Left lung (tissue), 10 donors: ENCODE data around the gene ARFRP1. TPM values are rescaled to one million over a fixed set of nuclear protein-coding genes. Genes with fewer than 3 reads are reported as not detected.

Experiments used
- ATAC-seq: fragments of 200-7000 bp; cut with Tn5 transposase; one replicate; pipeline ENCODE4 v1.9.1; 2020; ENCODE audit warnings: moderate library complexity
- DNase-seq, 4 donors: peaks; one replicate each; pipeline ENCODE4 v3.0.0-alpha.2; 2013 to 2020
- H3K27ac ChIP-seq, 2 donors: fragments of 200-600 bp; sonication (generic) in 1 of 2; one replicate each; pipeline versions ENCODE4 v1.5.0 to v1.8.0; 2020 to 2021
- H3K27me3 ChIP-seq, 2 donors: fragments of 200-600 bp; sonication (generic) in 1 of 2; one replicate each; pipeline versions ENCODE4 v1.5.0 to v1.8.0; 2020 to 2021
- H3K36me3 ChIP-seq, 2 donors: fragments of 200-600 bp; sonication (generic) in 1 of 2; one replicate each; pipeline versions ENCODE4 v1.5.0 to v1.8.0; 2020 to 2021
- H3K4me1 ChIP-seq, 2 donors: fragments of 200-600 bp; one replicate each; pipeline ENCODE4 v1.8.0; 2021
- H3K4me3 ChIP-seq, 2 donors: fragments of 200-600 bp; sonication (generic) in 1 of 2; one replicate each; pipeline versions ENCODE4 v1.5.0 to v1.8.0; 2020 to 2021; ENCODE audit warnings: mild to moderate bottlenecking in 1 of 2
- H3K9me3 ChIP-seq, 2 donors: fragments of 200-600 bp; sonication (generic) in 1 of 2; one replicate each; pipeline versions ENCODE4 v1.5.0 to v1.8.0; 2020 to 2021
- CTCF ChIP-seq, 2 donors: fragments of 200-600 bp; sonication (generic) in 1 of 2; IDR thresholded peaks; one replicate each; pipeline versions ENCODE4 v1.5.0 to v1.8.0; 2021; ENCODE audit warnings: antibody characterized with exemption in 2 of 2
- intact Hi-C, 2 donors: fragments of 100-400 bp; cut with DNase I; formaldehyde crosslinking; loops; one replicate each; pipeline versions ENCODE4 v1.11.2 to v1.14.2; 2022
- polyA plus RNA-seq, 6 donors: library from polyadenylated mRNA; unstranded; fragments of 120-200 nt; gene quantifications; one replicate each; pipeline ENCODE4 v1.2.1, GENCODE V29; 2013; ENCODE audit not compliant: insufficient read length in 6 of 6
- total RNA-seq, 2 donors: library from RNA; stranded (reverse); fragmentation: NEBNext Ultra II Directional; extraction: Animal tissue kit (Norgen Biotek cat#: 25700); gene quantifications; one replicate each; pipeline ENCODE4 v1.2.1, GENCODE V29; 2021
- donor health status: DM: no; HTN: yes; CAD: no.
- donor health status: DM: no; HTN: no; CAD: no.

The ARFRP1 gene
- total and polyA plus RNA-seq, 8 donors = 29.1 to 46.9 (median 32.8) TPM

GRCh38 chr20:63658749-63659187, 49.0 kb downstream of the ARFRP1 start:
- TF ChIP-seq CTCF (IDR thresholded peaks at IDR 0.05) = no peak
- Histone ChIP-seq H3K27ac (peak overlapping the region; percentile 71 to 81), H3K36me3 (peaks cover 0 to 33% of the 10 kb centered on the region in 2 donors), H3K27me3 (peaks cover 0 to 14% of the 10 kb centered on the region in 2 donors), H3K9me3 (no peaks in the 10 kb centered on the region), H3K4me3 (peak overlapping the region; percentile 80 to 82), H3K4me1 (peaks cover 13 to 30% of the 10 kb centered on the region in 2 donors)
- peak; percentile 30 for ATAC-seq
- intact Hi-C loops = no loop called here
- no peak for DNase-seq

DNA sequence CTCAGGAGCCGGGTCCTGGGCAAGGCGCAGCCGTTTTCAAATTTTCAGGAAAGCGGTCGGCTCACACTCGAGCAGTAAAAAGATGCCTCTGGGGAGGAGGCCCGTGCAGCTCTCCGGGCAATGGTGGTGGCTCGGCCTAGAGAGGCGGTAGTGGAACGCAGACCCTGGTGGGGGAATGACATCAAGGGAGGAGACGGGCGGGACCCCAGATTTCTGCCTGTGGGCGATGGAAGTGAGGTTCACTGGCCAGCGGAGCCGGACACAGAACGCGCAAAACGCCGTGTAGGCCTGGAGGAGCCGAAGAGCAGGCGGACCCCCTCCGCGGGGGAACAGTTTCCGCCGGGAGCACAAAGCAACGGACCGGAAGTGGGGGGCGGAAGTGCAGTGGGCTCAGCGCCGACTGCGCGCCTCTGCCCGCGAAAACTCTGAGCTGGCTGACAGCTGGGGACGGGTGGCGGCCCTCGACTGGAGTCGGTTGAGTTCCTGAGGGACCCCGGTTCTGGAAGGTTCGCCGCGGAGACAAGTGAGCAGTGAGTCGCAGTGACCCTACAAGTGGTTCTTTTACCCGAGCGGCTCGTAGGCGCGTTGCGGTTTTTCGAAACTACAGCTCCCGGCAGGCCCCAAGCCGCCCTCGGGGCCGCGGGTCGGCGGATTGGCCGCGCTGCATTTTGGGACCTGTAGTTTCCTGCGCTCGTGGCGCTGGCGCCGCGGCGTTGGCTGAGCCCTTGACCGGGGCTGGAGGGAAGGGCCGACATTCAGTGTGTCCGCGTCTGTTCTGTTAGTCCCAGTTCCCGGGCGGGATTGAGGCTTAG, 49.6 kb downstream of the ARFRP1 start, which contains the start of gene RTEL1:
Gene RTEL1, plus strand, starts transcription at position 376 of the 812 bp plus-strand sequence. CDS start 1,091 bp downstream, outside the sequence.
- DNase-seq (peak; percentile 93 to 98 (median 95)), ATAC-seq (peak; percentile 97)
- Histone ChIP-seq H3K27me3 (peaks cover 0 to 18% of the 10 kb centered on the region in 2 donors), H3K9me3 (no peaks in the 10 kb centered on the region), H3K4me3 (peak within 1 kb of the TSS; percentile 80 to 82), H3K4me1 (peaks cover 13 to 34% of the 10 kb centered on the region in 2 donors), H3K27ac (peak within 1 kb of the TSS; percentile 81 to 82), H3K36me3 (peaks cover 0 to 27% of the 10 kb centered on the region in 2 donors)
- TF ChIP-seq CTCF (IDR thresholded peaks at IDR 0.05) = no peak
- intact Hi-C loops = no loop called here

DNA sequence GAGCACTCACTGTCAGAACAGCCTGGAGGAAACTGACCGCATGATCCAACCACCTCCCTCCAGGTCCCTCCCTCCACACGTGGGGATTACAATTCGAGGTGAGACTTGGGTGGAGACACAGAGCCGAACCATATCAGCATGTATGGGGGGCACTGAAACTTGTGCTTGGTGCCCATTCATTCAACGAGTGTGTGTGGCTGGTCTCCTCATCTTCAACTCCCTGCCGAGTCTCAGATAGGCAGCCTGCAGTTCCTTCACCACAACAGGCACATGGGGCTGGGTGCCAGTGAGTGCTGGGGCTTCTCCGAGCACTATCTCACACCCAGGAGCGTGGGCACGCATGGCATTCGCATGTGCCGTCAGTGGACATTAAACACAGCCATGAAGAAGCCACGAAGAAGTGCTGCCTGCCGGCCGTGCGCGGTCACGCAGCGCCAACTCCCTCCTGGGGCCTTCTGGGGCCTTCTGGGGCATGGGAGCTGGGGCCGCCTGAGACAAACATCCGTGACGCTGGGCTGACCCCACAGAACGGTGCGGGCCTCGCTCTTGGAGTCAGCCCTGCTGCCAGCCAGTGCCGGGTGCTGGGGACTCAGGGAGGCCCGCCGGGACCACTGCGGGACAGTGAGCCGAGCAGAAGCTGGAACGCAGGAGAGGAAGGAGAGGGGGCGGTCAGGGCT, 50.4 kb downstream of the ARFRP1 start:
- ATAC-seq = no peak
- Histone ChIP-seq H3K27me3 (peaks cover 4 to 26% of the 10 kb centered on the region in 2 donors), H3K9me3 (no peaks in the 10 kb centered on the region), H3K27ac (peak overlapping the region; percentile 81 to 82), H3K4me3 (peak overlapping the region; percentile 80 to 82), H3K4me1 (peaks cover 13 to 42% of the 10 kb centered on the region in 2 donors), H3K36me3 (peaks cover 0 to 19% of the 10 kb centered on the region in 2 donors)
- TF ChIP-seq CTCF (IDR thresholded peaks at IDR 0.05) = no peak
- DNase-seq = no peak
- intact Hi-C loops = no loop called here

GRCh38 chr20:63656451-63656850, 51.3 kb downstream of the ARFRP1 start:
- no peak overlapping the region for H3K27ac ChIP-seq
- no peak for DNase-seq
- ATAC-seq = no peak
- H3K4me3 ChIP-seq = no peak overlapping the region
- peaks cover 19 to 51% of the 10 kb centered on the region in 2 donors for H3K4me1 ChIP-seq
- peaks cover 0 to 10% of the 10 kb centered on the region in 2 donors for H3K36me3 ChIP-seq
- no peaks in the 10 kb centered on the region for H3K9me3 ChIP-seq
- intact Hi-C loops = no loop called here
- peaks cover 13 to 35% of the 10 kb centered on the region in 2 donors for H3K27me3 ChIP-seq
- TF ChIP-seq CTCF (IDR thresholded peaks at IDR 0.05) = no peak

DNA sequence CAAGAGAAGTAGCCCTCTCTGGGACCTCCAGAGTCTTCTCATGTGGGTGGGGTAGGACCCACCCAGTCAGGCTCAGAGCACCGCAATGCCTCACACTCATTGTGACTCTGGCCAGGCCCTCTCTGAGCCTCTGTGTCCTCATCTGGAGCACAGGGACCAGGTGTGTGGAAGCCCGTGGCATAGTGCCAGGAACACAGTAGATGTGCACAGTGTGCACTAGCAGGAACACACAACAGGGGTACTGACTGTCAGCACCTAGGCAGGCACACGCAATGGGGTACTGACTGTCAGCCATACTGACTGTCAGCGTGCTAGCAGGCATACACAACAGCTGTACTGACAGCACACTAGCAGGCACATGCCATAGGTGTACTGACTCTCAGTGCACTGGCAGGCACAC, 52.5 kb downstream of the ARFRP1 start:
- no peaks in the 10 kb centered on the region for H3K36me3 ChIP-seq
- H3K27ac ChIP-seq = no peak overlapping the region
- intact Hi-C loops = no loop called here
- peaks cover 17 to 41% of the 10 kb centered on the region in 2 donors for H3K27me3 ChIP-seq
- no peak for TF ChIP-seq CTCF (IDR thresholded peaks at IDR 0.05)
- peaks cover 19 to 53% of the 10 kb centered on the region in 2 donors for H3K4me1 ChIP-seq
- DNase-seq (no peak), ATAC-seq (no peak)
- H3K9me3 ChIP-seq = no peaks in the 10 kb centered on the region
- H3K4me3 ChIP-seq = no peak overlapping the region
